ENCODE results near the gene PRSS12. TPM values are rescaled to one million over a fixed set of nuclear protein-coding genes. Genes with fewer than 3 reads are reported as not detected.
"Not testable (repeated sequence)": the region's sequence is repeated elsewhere in the genome, so short reads cannot be mapped to it uniquely, and the experiment has no call there.

PRSS12 gene
- under 1 TPM; 0.19 to 0.44 (median 0.28) TPM for total RNA-seq

GRCh38 chr4:118352843-118353533 is at the start of gene PRSS12:
Gene PRSS12, minus strand, starts transcription at chr4:118353003. Its CDS starts 283 bp downstream, at chr4:118352720.
- ATAC-seq (ENCODE audit: low FRiP score) (peak; percentile 78), DNase-seq (ENCODE audit: low spot score) (no peak)
- peak in 1 of 3 donors; percentile 17 for TF ChIP-seq CTCF (IDR thresholded peaks at IDR 0.05)

- no peak for TF ChIP-seq CTCF (IDR thresholded peaks at IDR 0.05)
- ATAC-seq (ENCODE audit: low FRiP score) (no peak), DNase-seq (ENCODE audit: low spot score) (no peak)
Observed at GRCh38 chr4:118400356-118400755, 47.6 kb upstream of the PRSS12 start.

GRCh38 chr4:118399883-118400282 is 47.1 kb upstream of the PRSS12 start:
- ATAC-seq (ENCODE audit: low FRiP score); DNase-seq (ENCODE audit: low spot score): not testable (repeated sequence)

- no peak for ATAC-seq (ENCODE audit: low FRiP score)
- no peak for DNase-seq (ENCODE audit: low spot score)
- TF ChIP-seq CTCF (IDR thresholded peaks at IDR 0.05), result no peak
Observed at GRCh38 chr4:118398226-118399090, 45.7 kb upstream of the PRSS12 start.

- DNase-seq (ENCODE audit: low spot score) (no peak), ATAC-seq (ENCODE audit: low FRiP score) (no peak)
- TF ChIP-seq CTCF (IDR thresholded peaks at IDR 0.05), result no peak
Observed at GRCh38 chr4:118397623-118397979, 44.8 kb upstream of the PRSS12 start.

- DNase-seq (ENCODE audit: low spot score) (no peak), ATAC-seq (ENCODE audit: low FRiP score) (no peak)
- no peak for TF ChIP-seq CTCF (IDR thresholded peaks at IDR 0.05)
Observed at GRCh38 chr4:118396881-118397622, 44.2 kb upstream of the PRSS12 start.

GRCh38 chr4:118395057-118395644 is 42.3 kb upstream of the PRSS12 start:
- DNase-seq (ENCODE audit: low spot score), result no peak
- no peak for ATAC-seq (ENCODE audit: low FRiP score)
- no peak for TF ChIP-seq CTCF (IDR thresholded peaks at IDR 0.05)

GRCh38 chr4:118392509-118392908 is 39.7 kb upstream of the PRSS12 start:
- not testable (repeated sequence) for DNase-seq (ENCODE audit: low spot score); ATAC-seq (ENCODE audit: low FRiP score)
